ENCODE measurements around the gene PRKAA2. TPM values are rescaled to one million over a fixed set of nuclear protein-coding genes. Genes with fewer than 3 reads are reported as not detected.

PRKAA2 gene
- total and polyA plus RNA-seq, 2 donors (not counting 3 experiments of a cell fraction or from before 2014, with no cell fraction given) = 0.32 to 1.2 TPM

- Histone ChIP-seq H3K9ac (replicated peaks; ENCODE audit: extremely low read depth, insufficient read depth, low read length) (no peak overlapping the region), H4K20me1 (replicated peaks; ENCODE audit: control insufficient read depth, extremely low read depth, insufficient read depth, low read length) (no peaks in the 10 kb centered on the region), H3K4me1 (ENCODE audit: control insufficient read depth, extremely low read depth, insufficient read depth, low read length) (peaks cover 10% of the 10 kb centered on the region), H3K9me3 (replicated peaks; ENCODE audit: control insufficient read depth, insufficient read depth, low read length) (no peaks in the 10 kb centered on the region), H2AFZ (ENCODE audit: low read depth, low read length) (no peak overlapping the region), H3K36me3 (ENCODE audit: control insufficient read depth in 2 of 2, extremely low read depth in 1 of 2, insufficient read depth in 2 of 2, low read length in 2 of 2) (no peaks in the 10 kb centered on the region), H3K4me2 (ENCODE audit: insufficient read depth, low read length) (no peak overlapping the region), H3K4me3 (replicated peaks in 1 of 3; ENCODE audit: insufficient read depth in 1 of 3, low read depth in 1 of 3, low read length in 3 of 3) (no peak overlapping the region), H3K79me2 (ENCODE audit: control insufficient read depth, insufficient read depth, low read length) (no peaks in the 10 kb centered on the region), H3K9me1 (replicated peaks; ENCODE audit: control insufficient read depth, extremely low read depth, insufficient read depth, low read length) (no peaks in the 10 kb centered on the region), H3K27me3 (ENCODE audit: control insufficient read depth in 2 of 2, insufficient read depth in 2 of 2, low read length in 2 of 2) (no peaks in the 10 kb centered on the region), H3K27ac (ENCODE audit: insufficient read depth, low read depth, low read length) (no peak overlapping the region)
- TF ChIP-seq MAX (IDR thresholded peaks at IDR 0.05; ENCODE audit: insufficient read depth, insufficient read length) = no peak
- no peak for TF ChIP-seq GATA2 (IDR thresholded peaks at IDR 0.05; ENCODE audit: insufficient read depth, insufficient read length, low read depth, low read length)
- TF ChIP-seq EZH2 (IDR thresholded peaks at IDR 0.05; ENCODE audit: borderline replicate concordance, low read depth, low read length, severe bottlenecking) = no peak
- TF ChIP-seq FOS (IDR thresholded peaks at IDR 0.05; ENCODE audit: borderline replicate concordance, insufficient read depth, low read length) = peak; percentile 31
- no peak for TF ChIP-seq POLR2AphosphoS5 (IDR thresholded peaks at IDR 0.05; ENCODE audit: insufficient read depth, low read depth, low read length)
- no peak for TF ChIP-seq POLR2A (IDR thresholded peaks at IDR 0.05; ENCODE audit: low read depth, low read length)
- TF ChIP-seq JUN (IDR thresholded peaks at IDR 0.05; ENCODE audit: borderline replicate concordance, insufficient read depth, insufficient read length, low read depth) = no peak
- FAIRE-seq = no peak
- DNase-seq (ENCODE audit: low read depth, low spot score) = peak; percentile 13
- BruUV-seq (replicated peaks) = no TSS peak
- intact Hi-C loops (cut with micrococcal nuclease) = no loop called here
- ChIA-PET CTCF (no interaction called here), POLR2A (no interaction called here)
- dilution Hi-C loops (cut with MboI; ENCODE audit: extremely low pct_ligation_motif_present, low sequenced_read_pairs) = no loop called here
Observed at GRCh38 chr1:56686169-56686568, 41.1 kb downstream of the PRKAA2 start.

GRCh38 chr1:56688522-56689026 is 43.5 kb downstream of the PRKAA2 start:
- POLR2A ChIA-PET = no interaction called here
- peak; percentile 48 for FAIRE-seq
- DNase-seq (ENCODE audit: low read depth, low spot score) = peak; percentile 79

More at GRCh38 chr1:56688522-56689026, 43.5 kb downstream of the PRKAA2 start:
- dilution Hi-C loops (cut with MboI; ENCODE audit: extremely low pct_ligation_motif_present, low sequenced_read_pairs) = no loop called here
- Histone ChIP-seq H3K36me3 (ENCODE audit: control insufficient read depth in 2 of 2, extremely low read depth in 1 of 2, insufficient read depth in 2 of 2, low read length in 2 of 2) (no peaks in the 10 kb centered on the region), H2AFZ (ENCODE audit: low read depth, low read length) (no peak overlapping the region), H3K9me1 (replicated peaks; ENCODE audit: control insufficient read depth, extremely low read depth, insufficient read depth, low read length) (no peaks in the 10 kb centered on the region), H3K79me2 (ENCODE audit: control insufficient read depth, insufficient read depth, low read length) (no peaks in the 10 kb centered on the region), H3K9me3 (replicated peaks; ENCODE audit: control insufficient read depth, insufficient read depth, low read length) (no peaks in the 10 kb centered on the region), H3K27me3 (ENCODE audit: control insufficient read depth in 2 of 2, insufficient read depth in 2 of 2, low read length in 2 of 2) (no peaks in the 10 kb centered on the region), H4K20me1 (replicated peaks; ENCODE audit: control insufficient read depth, extremely low read depth, insufficient read depth, low read length) (no peaks in the 10 kb centered on the region), H3K9ac (replicated peaks; ENCODE audit: extremely low read depth, insufficient read depth, low read length) (no peak overlapping the region), H3K4me1 (ENCODE audit: control insufficient read depth, extremely low read depth, insufficient read depth, low read length) (peaks cover 10% of the 10 kb centered on the region), H3K4me2 (ENCODE audit: insufficient read depth, low read length) (no peak overlapping the region), H3K27ac (ENCODE audit: insufficient read depth, low read depth, low read length) (no peak overlapping the region), H3K4me3 (replicated peaks in 1 of 3; ENCODE audit: insufficient read depth in 1 of 3, low read depth in 1 of 3, low read length in 3 of 3) (no peak overlapping the region)
- intact Hi-C loops (cut with micrococcal nuclease) = no loop called here
- CTCF ChIA-PET = interaction anchor here (0.5 to 1.5 kb wide), 5 partner anchors 11 to 1210 kb away, joined by 3 to 6 read pairs (median 3); no protein-coding TSS in a partner anchor
- BruUV-seq (replicated peaks) = no TSS peak
- TF ChIP-seq GATA2 (IDR thresholded peaks at IDR 0.05; ENCODE audit: insufficient read depth, insufficient read length, low read depth, low read length) = peak; percentile 89
- peak; percentile 80 for TF ChIP-seq JUN (IDR thresholded peaks at IDR 0.05; ENCODE audit: borderline replicate concordance, insufficient read depth, insufficient read length, low read depth)
- TF ChIP-seq MYC (IDR thresholded peaks at IDR 0.05; ENCODE audit: low read depth, low read length) = no peak
- TF ChIP-seq FOS (IDR thresholded peaks at IDR 0.05; ENCODE audit: borderline replicate concordance, insufficient read depth, low read length) = peak; percentile 95
- no peak for TF ChIP-seq CTCF (IDR thresholded peaks at IDR 0.05; ENCODE audit: extremely low read depth in 1 of 2, insufficient read depth in 1 of 2, low read depth in 1 of 2, low read length in 2 of 2)
- no peak for TF ChIP-seq MAX (IDR thresholded peaks at IDR 0.05; ENCODE audit: insufficient read depth, insufficient read length)
